HFFc6 (cell line): ENCODE measurements around the gene SLC43A3. TPM values are rescaled to one million over a fixed set of nuclear protein-coding genes. Genes with fewer than 3 reads are reported as not detected.

Experiments used
- DNase-seq: peaks from one replicate; pipeline ENCODE4 v3.0.0-alpha.2; 2018
- H3K27ac Mint-ChIP-seq: 2 replicates; pipeline ENCODE4 v1.8.0; 2020; ENCODE audit warnings: mild to moderate bottlenecking, mixed read lengths
- H3K27me3 Mint-ChIP-seq: 2 replicates; pipeline ENCODE4 v1.8.0; 2021; ENCODE audit warnings: mild to moderate bottlenecking, moderate library complexity, mixed read lengths; ENCODE audit not compliant: insufficient read depth
- H3K36me3 Mint-ChIP-seq: 2 replicates; pipeline ENCODE4 v1.8.0; 2021; ENCODE audit warnings: low read depth, mixed read lengths
- H3K4me1 Mint-ChIP-seq: 2 replicates; pipeline ENCODE4 v1.8.0; 2020; ENCODE audit warnings: low read depth, mixed read lengths
- H3K4me3 Mint-ChIP-seq: 2 replicates; pipeline ENCODE4 v1.8.0; 2020; ENCODE audit warnings: mild to moderate bottlenecking, moderate library complexity, mixed read lengths
- H3K9me3 Mint-ChIP-seq: 2 replicates; pipeline ENCODE4 v1.8.0; 2020; ENCODE audit warnings: mild to moderate bottlenecking, mixed read lengths
- total RNA-seq, 6 experiments: library from RNA; stranded (reverse); fragmentation: NEBNext Ultra II Directional; extraction: Animal tissue kit (Norgen Biotek cat#: 25700); gene quantifications; 2 replicates in 1 of 6; 3 replicates in 5 of 6; pipeline ENCODE4 v1.2.3, GENCODE V29; 2021
- TF ChIP-seq, protein P1 (sequence below): fragments of 200-600 bp; sonication (generic); IDR thresholded peaks from 2 replicates; pipeline ENCODE4 v1.5.0; 2021; ENCODE audit warnings: antibody characterized with exemption, mild to moderate bottlenecking

Gene SLC43A3
- total RNA-seq, 6 experiments from 2014 or later, result 2.1 to 18.7 (median 15.8) TPM

DNA sequence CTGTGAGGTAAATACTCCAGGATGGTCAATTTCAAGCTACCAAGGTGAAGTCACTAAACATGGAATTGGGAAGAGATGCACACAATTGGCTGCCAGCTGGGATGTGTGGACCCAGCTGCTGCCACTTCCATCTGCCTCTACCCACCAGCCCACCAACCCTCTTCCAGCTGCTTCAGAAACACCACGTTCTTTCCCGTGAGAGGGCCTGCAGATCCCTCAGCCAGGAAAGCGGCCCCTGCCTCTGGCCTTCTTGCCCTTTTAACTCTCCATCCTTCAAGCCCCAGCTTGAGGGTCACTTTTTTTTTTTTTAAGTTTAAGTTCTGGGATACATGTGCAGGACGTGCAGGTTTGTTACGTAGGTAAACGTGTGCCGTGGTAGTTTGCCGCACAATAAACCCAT lies 65.9 kb downstream of the SLC43A3 start:
- Mint-ChIP-seq H3K27me3 (peaks cover 43% of the 10 kb centered on the region), H3K27ac (no peak overlapping the region), H3K4me1 (peaks cover 16% of the 10 kb centered on the region), H3K9me3 (no peaks in the 10 kb centered on the region), H3K4me3 (no peak overlapping the region), H3K36me3 (no peaks in the 10 kb centered on the region)
- DNase-seq, result no peak
- TF ChIP-seq, protein P1, sequence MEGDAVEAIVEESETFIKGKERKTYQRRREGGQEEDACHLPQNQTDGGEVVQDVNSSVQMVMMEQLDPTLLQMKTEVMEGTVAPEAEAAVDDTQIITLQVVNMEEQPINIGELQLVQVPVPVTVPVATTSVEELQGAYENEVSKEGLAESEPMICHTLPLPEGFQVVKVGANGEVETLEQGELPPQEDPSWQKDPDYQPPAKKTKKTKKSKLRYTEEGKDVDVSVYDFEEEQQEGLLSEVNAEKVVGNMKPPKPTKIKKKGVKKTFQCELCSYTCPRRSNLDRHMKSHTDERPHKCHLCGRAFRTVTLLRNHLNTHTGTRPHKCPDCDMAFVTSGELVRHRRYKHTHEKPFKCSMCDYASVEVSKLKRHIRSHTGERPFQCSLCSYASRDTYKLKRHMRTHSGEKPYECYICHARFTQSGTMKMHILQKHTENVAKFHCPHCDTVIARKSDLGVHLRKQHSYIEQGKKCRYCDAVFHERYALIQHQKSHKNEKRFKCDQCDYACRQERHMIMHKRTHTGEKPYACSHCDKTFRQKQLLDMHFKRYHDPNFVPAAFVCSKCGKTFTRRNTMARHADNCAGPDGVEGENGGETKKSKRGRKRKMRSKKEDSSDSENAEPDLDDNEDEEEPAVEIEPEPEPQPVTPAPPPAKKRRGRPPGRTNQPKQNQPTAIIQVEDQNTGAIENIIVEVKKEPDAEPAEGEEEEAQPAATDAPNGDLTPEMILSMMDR, result no peak

DNA sequence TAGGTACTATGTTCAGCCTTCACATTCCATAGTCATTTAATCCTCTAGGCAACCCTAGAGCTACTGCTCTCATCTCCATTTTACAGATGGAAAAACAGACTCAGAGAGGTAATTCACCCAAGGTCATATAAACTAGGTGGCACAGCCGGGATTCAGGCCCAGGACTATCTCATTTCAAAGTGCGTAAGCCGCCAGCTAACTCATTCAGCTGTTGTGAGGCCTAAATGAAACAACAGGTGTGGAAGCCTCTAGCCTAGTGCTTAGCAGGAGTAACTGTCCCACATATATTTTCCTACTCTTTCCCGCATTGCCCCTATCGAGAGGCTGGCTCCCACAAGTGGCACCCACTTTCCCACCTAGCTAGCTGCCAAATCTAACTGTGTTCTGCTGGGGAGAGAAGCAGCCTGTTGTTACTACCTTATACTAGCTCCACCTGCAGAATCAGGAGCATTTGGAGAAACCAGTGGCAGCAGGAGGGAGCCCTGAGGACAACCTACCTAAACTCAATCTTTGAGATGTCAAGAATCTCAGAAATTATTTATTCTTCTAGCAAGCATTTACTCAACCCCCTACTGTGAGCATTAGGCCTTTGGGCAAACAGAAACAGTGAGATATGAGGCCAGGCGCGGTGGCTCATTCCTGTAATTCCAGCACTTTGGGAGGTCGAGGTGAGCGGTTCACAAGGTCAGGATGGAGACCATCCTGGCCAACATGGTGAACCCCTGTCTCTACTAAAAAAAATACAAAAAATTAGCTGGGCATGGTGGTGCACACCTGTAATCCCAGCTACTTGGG lies 66.8 kb downstream of the SLC43A3 start:
- Mint-ChIP-seq H3K27ac (no peak overlapping the region), H3K27me3 (peaks cover 39% of the 10 kb centered on the region), H3K4me3 (no peak overlapping the region), H3K4me1 (peaks cover 16% of the 10 kb centered on the region), H3K36me3 (no peaks in the 10 kb centered on the region), H3K9me3 (no peaks in the 10 kb centered on the region)
- TF ChIP-seq, protein P1, result no peak
- no peak for DNase-seq

DNA sequence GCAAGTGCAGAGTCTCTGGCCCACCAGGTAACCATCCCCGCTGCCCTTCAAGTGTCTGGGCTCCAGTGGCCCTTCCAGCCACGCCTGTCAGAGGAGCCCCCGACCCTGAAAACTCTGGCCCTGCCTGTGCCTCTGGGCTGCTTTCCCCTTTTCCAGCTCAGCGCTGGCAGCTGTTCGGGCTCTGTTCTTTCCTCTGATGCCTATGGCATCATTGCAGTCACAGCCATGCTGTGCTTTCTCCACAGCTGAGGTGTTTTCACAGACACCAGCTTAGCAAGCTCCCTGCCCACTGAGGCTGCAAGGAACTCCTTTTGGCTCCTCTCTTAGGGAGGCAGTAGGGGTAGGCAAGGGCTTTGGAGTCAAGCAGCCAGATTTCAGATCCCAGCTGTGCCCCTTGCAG lies 67.5 kb downstream of the SLC43A3 start:
- TF ChIP-seq, protein P1, result no peak
- DNase-seq, result no peak
- H3K27me3 Mint-ChIP-seq, result peaks cover 40% of the 10 kb centered on the region
- H3K4me1 Mint-ChIP-seq, result peaks cover 16% of the 10 kb centered on the region
- no peaks in the 10 kb centered on the region for H3K9me3 Mint-ChIP-seq
- no peaks in the 10 kb centered on the region for H3K36me3 Mint-ChIP-seq
- no peak overlapping the region for H3K27ac Mint-ChIP-seq
- H3K4me3 Mint-ChIP-seq, result no peak overlapping the region

DNA sequence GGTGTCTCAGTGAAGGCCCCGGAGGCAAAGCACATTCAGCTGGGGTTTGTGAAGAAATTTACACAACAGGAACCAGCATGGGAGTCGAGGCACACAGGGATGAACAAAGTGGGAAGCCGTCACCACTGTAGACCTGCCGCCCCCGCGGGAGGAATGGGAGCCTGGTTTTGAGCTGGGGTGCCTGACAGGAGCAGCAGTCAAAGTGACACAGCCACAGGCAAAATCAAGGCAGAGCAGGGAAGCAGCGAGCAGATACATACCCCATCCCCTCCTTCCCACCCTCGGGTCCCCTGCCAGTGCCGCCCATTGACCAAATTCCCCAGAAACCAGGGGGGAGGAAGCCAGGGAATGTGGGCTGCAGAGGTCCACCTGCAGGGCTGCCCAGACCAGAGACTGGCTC lies 67.9 kb downstream of the SLC43A3 start:
- no peak for DNase-seq
- H3K27me3 Mint-ChIP-seq, result peaks cover 42% of the 10 kb centered on the region
- no peaks in the 10 kb centered on the region for H3K9me3 Mint-ChIP-seq
- no peaks in the 10 kb centered on the region for H3K36me3 Mint-ChIP-seq
- no peak overlapping the region for H3K4me3 Mint-ChIP-seq
- H3K4me1 Mint-ChIP-seq, result peaks cover 16% of the 10 kb centered on the region
- TF ChIP-seq, protein P1, result no peak
- H3K27ac Mint-ChIP-seq, result no peak overlapping the region

DNA sequence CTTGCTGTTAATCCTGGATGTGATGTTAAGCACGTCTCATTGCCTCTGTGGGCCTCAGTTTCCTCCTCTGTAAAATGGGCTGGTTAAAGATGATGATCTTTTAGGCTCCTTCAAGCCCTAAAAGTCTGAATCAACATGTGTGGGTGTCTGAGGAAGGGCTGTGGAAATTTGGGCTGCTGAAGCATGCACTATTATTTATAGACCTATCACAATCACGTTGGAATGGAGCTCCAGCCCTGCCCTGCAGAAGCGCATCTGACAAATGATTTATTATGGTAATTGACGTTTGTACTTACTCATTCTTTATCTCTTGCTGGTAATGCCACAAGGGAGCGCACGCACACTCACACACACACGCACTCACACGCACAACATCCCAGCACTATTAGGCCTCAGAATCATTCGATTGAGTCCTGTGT lies 68.4 kb downstream of the SLC43A3 start:
- peak; percentile 10 for DNase-seq
- peaks cover 39% of the 10 kb centered on the region for H3K27me3 Mint-ChIP-seq
- peaks cover 16% of the 10 kb centered on the region for H3K4me1 Mint-ChIP-seq
- H3K4me3 Mint-ChIP-seq, result no peak overlapping the region
- TF ChIP-seq, protein P1, result no peak
- H3K27ac Mint-ChIP-seq, result no peak overlapping the region
- no peaks in the 10 kb centered on the region for H3K9me3 Mint-ChIP-seq
- no peaks in the 10 kb centered on the region for H3K36me3 Mint-ChIP-seq
